Measurements from ENCODE around the gene JAG1. TPM values are rescaled to one million over a fixed set of nuclear protein-coding genes. Genes with fewer than 3 reads are reported as not detected.
A peak's percentile ranks its signal among the peaks of the same experiment; 100 is the strongest.

JAG1 gene
- total and polyA plus RNA-seq, 12 donors: 6.8 to 22.0 (median 13.3) TPM

DNA sequence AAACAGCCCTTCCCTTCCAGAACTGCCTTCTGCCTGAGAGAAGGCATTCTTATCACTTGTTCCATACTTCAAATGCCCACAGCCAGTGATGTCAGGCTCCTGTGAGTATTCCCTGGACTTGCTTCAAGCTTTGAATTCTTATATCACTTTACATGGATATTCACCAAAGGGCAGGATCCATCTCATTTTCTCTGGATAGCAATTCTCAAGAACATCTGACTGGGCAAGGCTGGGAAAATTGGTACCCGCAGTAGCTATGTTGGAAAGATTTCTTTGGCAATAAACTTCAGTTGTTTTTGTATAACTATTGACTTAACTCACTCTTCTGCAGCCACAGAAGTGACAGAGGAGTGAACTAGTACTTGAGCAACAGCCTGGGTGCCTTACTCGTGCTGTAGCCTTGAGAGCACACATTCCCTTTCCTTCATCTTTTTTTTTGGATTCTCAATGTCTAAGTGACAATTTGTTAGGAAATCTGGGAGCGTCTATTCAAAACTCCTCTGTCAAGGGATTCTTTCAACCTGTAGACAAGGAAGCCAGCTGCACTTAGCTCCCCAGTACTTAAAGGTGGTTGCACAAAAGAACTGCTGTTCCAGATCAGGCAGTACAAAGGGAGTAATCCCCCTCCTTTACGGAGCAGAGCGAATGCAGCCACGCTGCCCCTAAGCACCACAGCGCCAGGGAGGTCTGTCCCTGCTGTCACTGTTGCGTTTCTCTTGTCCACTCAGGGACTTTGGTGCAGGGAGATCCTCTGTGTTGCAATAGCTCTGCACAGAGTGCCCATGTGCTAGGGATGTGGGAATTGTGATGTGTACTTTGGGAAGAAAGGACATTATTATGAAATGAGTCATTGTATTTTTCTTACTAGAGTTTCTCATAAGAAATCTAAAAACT is 69.6 kb downstream of the JAG1 start:
- H3K4me1 ChIP-seq (replicated peaks in 1 of 2): peaks cover 0 to 14% of the 10 kb centered on the region in 2 donors
- intact Hi-C loops (cut with DNase I): no loop called here
- 53 to 78% (median 66%) methylated on average over 8 of the region's 8 CpGs for WGBS, 4 donors
- H3K4me3 ChIP-seq: no peak overlapping the region
- peak in 6 of 7 donors; percentile 56 to 81 (median 65) for DNase-seq
- no peaks in the 10 kb centered on the region for H3K36me3 ChIP-seq (replicated peaks in 1 of 2)
- peak overlapping the region in 2 of 5 donors; percentile 48 to 78 for H3K27ac ChIP-seq
- TF ChIP-seq, protein P1, sequence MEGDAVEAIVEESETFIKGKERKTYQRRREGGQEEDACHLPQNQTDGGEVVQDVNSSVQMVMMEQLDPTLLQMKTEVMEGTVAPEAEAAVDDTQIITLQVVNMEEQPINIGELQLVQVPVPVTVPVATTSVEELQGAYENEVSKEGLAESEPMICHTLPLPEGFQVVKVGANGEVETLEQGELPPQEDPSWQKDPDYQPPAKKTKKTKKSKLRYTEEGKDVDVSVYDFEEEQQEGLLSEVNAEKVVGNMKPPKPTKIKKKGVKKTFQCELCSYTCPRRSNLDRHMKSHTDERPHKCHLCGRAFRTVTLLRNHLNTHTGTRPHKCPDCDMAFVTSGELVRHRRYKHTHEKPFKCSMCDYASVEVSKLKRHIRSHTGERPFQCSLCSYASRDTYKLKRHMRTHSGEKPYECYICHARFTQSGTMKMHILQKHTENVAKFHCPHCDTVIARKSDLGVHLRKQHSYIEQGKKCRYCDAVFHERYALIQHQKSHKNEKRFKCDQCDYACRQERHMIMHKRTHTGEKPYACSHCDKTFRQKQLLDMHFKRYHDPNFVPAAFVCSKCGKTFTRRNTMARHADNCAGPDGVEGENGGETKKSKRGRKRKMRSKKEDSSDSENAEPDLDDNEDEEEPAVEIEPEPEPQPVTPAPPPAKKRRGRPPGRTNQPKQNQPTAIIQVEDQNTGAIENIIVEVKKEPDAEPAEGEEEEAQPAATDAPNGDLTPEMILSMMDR (IDR thresholded peaks at IDR 0.05): no peak
- TF ChIP-seq POLR2A (IDR thresholded peaks at IDR 0.05): no peak
- H3K27me3 ChIP-seq: no peaks in the 10 kb centered on the region
- H3K9me3 ChIP-seq (replicated peaks in 1 of 3): no peaks in the 10 kb centered on the region

DNA sequence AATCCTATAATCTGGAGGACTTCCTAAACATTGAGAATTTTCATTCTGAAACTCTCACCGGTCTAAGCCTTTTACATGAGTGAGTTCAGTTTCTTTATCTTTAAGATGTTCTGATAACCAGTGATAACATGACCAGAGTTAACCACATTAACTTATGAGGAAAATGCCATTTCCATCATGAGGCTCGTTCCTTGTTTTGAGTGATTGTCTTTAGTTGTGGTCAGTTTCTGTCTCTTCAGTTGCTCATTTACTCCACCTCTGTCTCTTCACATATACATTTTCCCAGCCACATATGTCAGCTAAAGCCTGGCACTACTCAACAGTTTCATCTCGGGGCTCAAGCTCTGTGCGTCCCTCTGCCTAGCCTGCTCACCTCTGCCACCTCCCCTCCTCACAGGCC is 70.4 kb downstream of the JAG1 start:
- Histone ChIP-seq H3K27ac (peak overlapping the region in 2 of 5 donors; percentile 48 to 78), H3K4me1 (replicated peaks in 1 of 2) (peaks cover 0 to 14% of the 10 kb centered on the region in 2 donors), H3K4me3 (no peak overlapping the region), H3K27me3 (no peaks in the 10 kb centered on the region), H3K9me3 (replicated peaks in 1 of 3) (no peaks in the 10 kb centered on the region), H3K36me3 (replicated peaks in 1 of 2) (no peaks in the 10 kb centered on the region)
- intact Hi-C loops (cut with DNase I): no loop called here
- WGBS, 4 donors: 86 to 95% (median 88%) methylated on average over 4 of the region's 4 CpGs
- TF ChIP-seq, protein P1 (IDR thresholded peaks at IDR 0.05): no peak
- TF ChIP-seq POLR2A (IDR thresholded peaks at IDR 0.05): no peak
- no peak for DNase-seq

DNA sequence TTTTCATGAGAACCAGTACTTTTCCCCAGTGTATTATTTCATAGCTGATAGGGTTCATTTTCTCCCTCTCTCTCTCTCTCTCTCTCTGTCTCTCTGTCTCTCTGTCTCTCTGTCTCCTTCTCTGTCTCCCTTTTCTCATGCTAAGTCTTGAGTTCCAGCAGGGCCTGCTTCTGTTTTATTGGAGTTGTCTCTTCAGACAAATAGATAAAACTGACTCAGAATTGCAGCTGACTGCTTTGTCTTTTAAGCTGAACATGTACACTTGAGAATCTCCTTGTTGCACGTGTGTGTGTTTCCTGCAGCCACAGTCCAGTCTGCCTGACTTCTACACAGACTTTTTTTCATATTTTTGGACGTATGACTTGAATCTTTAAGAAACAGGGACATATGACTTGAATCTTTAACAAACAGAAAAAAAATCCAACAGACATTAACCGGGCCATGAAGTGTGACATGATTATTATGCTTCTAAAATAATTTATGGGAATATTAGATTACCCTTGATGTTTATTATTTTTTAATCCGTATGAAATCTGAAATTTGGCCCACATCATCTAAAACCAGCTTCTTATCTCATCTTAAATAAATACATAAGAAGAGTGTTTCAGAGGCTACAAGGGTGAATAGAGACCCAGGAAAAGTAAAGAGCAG is 71.5 kb downstream of the JAG1 start:
- TF ChIP-seq, protein P1 (IDR thresholded peaks at IDR 0.05): no peak
- no peak for TF ChIP-seq POLR2A (IDR thresholded peaks at IDR 0.05)
- no peak overlapping the region for H3K27ac ChIP-seq
- no peaks in the 10 kb centered on the region for H3K27me3 ChIP-seq
- intact Hi-C loops (cut with DNase I): no loop called here
- no peak for DNase-seq
- 74 to 80% (median 77%) methylated on average over 4 of the region's 4 CpGs for WGBS, 4 donors
- no peak overlapping the region for H3K4me3 ChIP-seq
- no peaks in the 10 kb centered on the region for H3K9me3 ChIP-seq (replicated peaks in 1 of 3)
- peaks cover 0 to 14% of the 10 kb centered on the region in 2 donors for H3K4me1 ChIP-seq (replicated peaks in 1 of 2)
- H3K36me3 ChIP-seq (replicated peaks in 1 of 2): no peaks in the 10 kb centered on the region

DNA sequence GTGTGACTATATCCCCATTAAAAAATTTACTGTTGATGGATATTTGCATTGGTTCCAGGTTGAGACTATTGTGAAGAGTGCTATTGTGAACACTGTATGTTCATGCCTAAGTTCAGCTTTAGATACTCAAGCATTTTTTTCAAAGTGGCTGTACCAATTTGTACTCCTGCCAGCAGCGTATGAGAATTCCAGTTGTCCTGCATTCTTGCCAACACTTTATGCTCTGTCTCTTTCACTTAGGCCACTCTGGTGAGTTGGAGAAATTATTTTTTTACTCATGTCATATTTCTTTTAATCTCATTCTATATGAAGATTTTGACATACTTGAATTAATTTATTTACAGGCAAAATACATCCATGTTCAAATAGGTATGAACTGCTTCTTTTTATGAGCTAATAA is 76.2 kb downstream of the JAG1 start:
- no peak overlapping the region for H3K27ac ChIP-seq
- peaks cover 7 to 8% of the 10 kb centered on the region in 2 donors for H3K4me1 ChIP-seq (replicated peaks in 1 of 2)
- no peak for DNase-seq
- 45 to 100% (median 97%) methylated on average over 1 of the region's 1 CpG for WGBS, 4 donors
- intact Hi-C loops (cut with DNase I): no loop called here
- no peaks in the 10 kb centered on the region for H3K36me3 ChIP-seq (replicated peaks in 1 of 2)
- no peak for TF ChIP-seq POLR2A (IDR thresholded peaks at IDR 0.05)
- TF ChIP-seq, protein P1 (IDR thresholded peaks at IDR 0.05): no peak
- no peak overlapping the region for H3K4me3 ChIP-seq
- H3K9me3 ChIP-seq (replicated peaks in 1 of 3): no peaks in the 10 kb centered on the region
- no peaks in the 10 kb centered on the region for H3K27me3 ChIP-seq
